Esophagus squamous epithelium (tissue), 4 donors: ENCODE measurements around the gene MMEL1.

Experiments used
- POLR2A ChIP-seq, 4 donors: fragments of 450-650 bp; IDR thresholded peaks; one replicate each; pipeline ENCODE4 v1.6.1; 2017; ENCODE audit warnings: antibody characterized with exemption in 4 of 4, mild to moderate bottlenecking in 4 of 4, moderate library complexity in 3 of 4
- TF ChIP-seq, protein P1 (sequence below), 6 experiments: fragments of 450-650 bp in 4 of 6; fragments of 200-600 bp in 2 of 6; sonication (generic) in 2 of 6; IDR thresholded peaks; one replicate each; pipeline ENCODE4 v1.5.1; 2016 to 2019; ENCODE audit warnings: antibody characterized with exemption in 6 of 6, mild to moderate bottlenecking in 4 of 6, moderate library complexity in 4 of 6

DNA sequence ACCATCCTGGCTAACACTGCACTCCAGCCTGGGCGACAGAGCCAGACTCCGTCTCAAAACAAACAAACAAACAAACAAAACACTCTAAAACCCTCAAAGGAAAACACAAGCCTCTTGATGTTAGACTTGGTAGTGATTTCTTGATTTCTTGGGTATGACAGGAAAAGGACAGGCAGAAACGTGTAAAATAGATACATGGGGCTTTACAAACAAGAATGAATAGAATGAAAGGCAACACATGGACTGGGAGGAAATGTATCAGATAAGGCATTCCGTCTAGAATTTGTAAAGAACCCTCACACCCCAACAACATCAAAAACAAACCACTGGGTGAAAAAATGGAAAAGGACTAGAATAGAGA is 54.1 kb downstream of the MMEL1 start:
- TF ChIP-seq, protein P1, sequence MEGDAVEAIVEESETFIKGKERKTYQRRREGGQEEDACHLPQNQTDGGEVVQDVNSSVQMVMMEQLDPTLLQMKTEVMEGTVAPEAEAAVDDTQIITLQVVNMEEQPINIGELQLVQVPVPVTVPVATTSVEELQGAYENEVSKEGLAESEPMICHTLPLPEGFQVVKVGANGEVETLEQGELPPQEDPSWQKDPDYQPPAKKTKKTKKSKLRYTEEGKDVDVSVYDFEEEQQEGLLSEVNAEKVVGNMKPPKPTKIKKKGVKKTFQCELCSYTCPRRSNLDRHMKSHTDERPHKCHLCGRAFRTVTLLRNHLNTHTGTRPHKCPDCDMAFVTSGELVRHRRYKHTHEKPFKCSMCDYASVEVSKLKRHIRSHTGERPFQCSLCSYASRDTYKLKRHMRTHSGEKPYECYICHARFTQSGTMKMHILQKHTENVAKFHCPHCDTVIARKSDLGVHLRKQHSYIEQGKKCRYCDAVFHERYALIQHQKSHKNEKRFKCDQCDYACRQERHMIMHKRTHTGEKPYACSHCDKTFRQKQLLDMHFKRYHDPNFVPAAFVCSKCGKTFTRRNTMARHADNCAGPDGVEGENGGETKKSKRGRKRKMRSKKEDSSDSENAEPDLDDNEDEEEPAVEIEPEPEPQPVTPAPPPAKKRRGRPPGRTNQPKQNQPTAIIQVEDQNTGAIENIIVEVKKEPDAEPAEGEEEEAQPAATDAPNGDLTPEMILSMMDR (IDR thresholded peaks at IDR 0.05): peak in 1 of 6 experiments; percentile 1
- TF ChIP-seq POLR2A (IDR thresholded peaks at IDR 0.05): no peak
